Parathyroid adenoma (tissue), 2 donors: ENCODE data around the gene INO80.

Source experiments
- H2AFZ ChIP-seq: fragments of 300-600 bp; sonication (generic); one replicate; pipeline ENCODE4 v1.7.0; 2017; ENCODE audit warnings: antibody characterized with exemption, mild to moderate bottlenecking
- H3K27ac ChIP-seq: fragments of 300-600 bp; sonication (generic); one replicate; pipeline ENCODE4 v1.7.0; 2017
- H3K27me3 ChIP-seq: fragments of 300-600 bp; sonication (generic); one replicate; pipeline ENCODE4 v1.7.0; 2017; ENCODE audit warnings: low read length; ENCODE audit not compliant: control insufficient read depth, insufficient read depth
- H3K36me3 ChIP-seq: fragments of 300-600 bp; sonication (generic); one replicate; pipeline ENCODE4 v1.7.0; 2017; ENCODE audit warnings: low read length; ENCODE audit not compliant: control insufficient read depth, insufficient read depth
- H3K4me1 ChIP-seq: fragments of 300-600 bp; sonication (generic); one replicate; pipeline ENCODE4 v1.7.0; 2017; ENCODE audit warnings: control low read depth
- H3K4me2 ChIP-seq: fragments of 300-600 bp; sonication (generic); one replicate; pipeline ENCODE4 v1.7.0; 2017; ENCODE audit warnings: low read length
- H3K4me3 ChIP-seq: fragments of 300-600 bp; sonication (generic); one replicate; pipeline ENCODE4 v1.7.0; 2017; ENCODE audit warnings: low read depth, low read length
- H3K79me2 ChIP-seq: fragments of 300-600 bp; sonication (generic); one replicate; pipeline ENCODE4 v1.7.0; 2017; ENCODE audit warnings: control low read depth
- H3K9ac ChIP-seq: fragments of 300-600 bp; sonication (generic); one replicate; pipeline ENCODE4 v1.7.0; 2017; ENCODE audit warnings: mild to moderate bottlenecking
- H3K9me3 ChIP-seq: fragments of 300-600 bp; sonication (generic); one replicate; pipeline ENCODE4 v1.7.0; 2017; ENCODE audit warnings: low read length; ENCODE audit not compliant: control insufficient read depth
- CTCF ChIP-seq: fragments of 300-600 bp; sonication (generic); IDR thresholded peaks from one replicate; pipeline ENCODE4 v1.7.0; 2017; ENCODE audit warnings: antibody characterized with exemption, mild to moderate bottlenecking
- donor health status: primary hyperparathyroidism.

Gene INO80

GRCh38 chr15:41125931-41126642 is 10.0 kb upstream of the INO80 start:
- H3K36me3 ChIP-seq: no peaks in the 10 kb centered on the region
- H2AFZ ChIP-seq: no peak overlapping the region
- TF ChIP-seq CTCF: no peak
- H3K27me3 ChIP-seq: no peaks in the 10 kb centered on the region
- no peak overlapping the region for H3K9ac ChIP-seq
- H3K4me2 ChIP-seq: no peak overlapping the region
- H3K9me3 ChIP-seq: no peaks in the 10 kb centered on the region
- H3K79me2 ChIP-seq: no peaks in the 10 kb centered on the region
- no peak overlapping the region for H3K4me3 ChIP-seq
- H3K27ac ChIP-seq: no peak overlapping the region
- H3K4me1 ChIP-seq: no peaks in the 10 kb centered on the region

DNA sequence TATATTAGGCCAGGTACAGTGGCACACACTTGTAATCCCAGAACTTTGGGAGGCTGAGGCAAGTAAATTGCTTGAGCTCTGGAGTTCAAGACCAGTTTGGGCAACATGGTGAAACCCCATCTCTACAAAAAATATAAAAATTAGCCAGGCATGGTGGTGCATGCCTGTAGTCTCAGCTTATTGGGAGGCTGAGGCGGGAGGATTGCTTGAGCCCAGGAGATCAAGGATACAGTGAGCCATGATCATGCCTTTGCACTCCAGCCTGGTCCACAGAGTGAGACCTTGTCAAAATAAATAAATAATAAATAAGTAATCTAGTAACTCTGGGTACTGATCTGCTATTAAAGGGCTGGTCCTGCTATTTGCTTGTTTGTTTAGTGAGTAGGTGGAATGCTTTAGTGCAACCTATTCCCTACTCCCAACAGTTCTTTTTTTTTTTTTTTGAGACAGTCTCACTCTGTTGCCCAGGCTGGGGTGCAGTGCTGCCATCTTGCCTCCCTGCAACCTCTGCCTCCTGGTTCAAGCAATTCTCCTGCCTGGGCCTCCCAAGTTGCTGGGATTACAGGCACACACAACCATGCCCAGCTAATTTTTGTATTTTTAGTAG is 9.1 kb upstream of the INO80 start:
- Histone ChIP-seq H2AFZ (no peak overlapping the region), H3K27ac (no peak overlapping the region), H3K27me3 (no peaks in the 10 kb centered on the region), H3K4me1 (no peaks in the 10 kb centered on the region), H3K4me2 (no peak overlapping the region), H3K9me3 (no peaks in the 10 kb centered on the region), H3K79me2 (no peaks in the 10 kb centered on the region), H3K9ac (no peak overlapping the region), H3K36me3 (no peaks in the 10 kb centered on the region), H3K4me3 (no peak overlapping the region)
- TF ChIP-seq CTCF: no peak

- no peak overlapping the region for H3K9ac ChIP-seq
- H3K27ac ChIP-seq: no peak overlapping the region
- no peak overlapping the region for H3K4me2 ChIP-seq
- H3K4me1 ChIP-seq: no peaks in the 10 kb centered on the region
- H3K9me3 ChIP-seq: no peaks in the 10 kb centered on the region
- no peaks in the 10 kb centered on the region for H3K79me2 ChIP-seq
- no peak overlapping the region for H3K4me3 ChIP-seq
- no peaks in the 10 kb centered on the region for H3K27me3 ChIP-seq
- H3K36me3 ChIP-seq: no peaks in the 10 kb centered on the region
- TF ChIP-seq CTCF: no peak
- H2AFZ ChIP-seq: no peak overlapping the region
Observed at GRCh38 chr15:41124058-41124457, 8.0 kb upstream of the INO80 start.

- no peak overlapping the region for H2AFZ ChIP-seq
- H3K27me3 ChIP-seq: no peaks in the 10 kb centered on the region
- H3K27ac ChIP-seq: no peak overlapping the region
- H3K4me2 ChIP-seq: no peak overlapping the region
- H3K4me3 ChIP-seq: no peak overlapping the region
- H3K9ac ChIP-seq: no peak overlapping the region
- H3K9me3 ChIP-seq: no peaks in the 10 kb centered on the region
- no peak for TF ChIP-seq CTCF
- no peaks in the 10 kb centered on the region for H3K4me1 ChIP-seq
- H3K79me2 ChIP-seq: no peaks in the 10 kb centered on the region
- H3K36me3 ChIP-seq: no peaks in the 10 kb centered on the region
Observed at GRCh38 chr15:41122849-41123248, 6.8 kb upstream of the INO80 start.

GRCh38 chr15:41121951-41122350 is 5.9 kb upstream of the INO80 start:
- Histone ChIP-seq H3K4me2 (no peak overlapping the region), H3K4me1 (peaks cover 2% of the 10 kb centered on the region), H3K9ac (no peak overlapping the region), H3K79me2 (no peaks in the 10 kb centered on the region), H3K9me3 (no peaks in the 10 kb centered on the region), H3K27ac (no peak overlapping the region), H3K4me3 (no peak overlapping the region), H3K27me3 (no peaks in the 10 kb centered on the region), H3K36me3 (no peaks in the 10 kb centered on the region), H2AFZ (no peak overlapping the region)
- TF ChIP-seq CTCF: no peak
